Measurements from ENCODE around the gene ZNF385C.

Gene ZNF385C

DNA sequence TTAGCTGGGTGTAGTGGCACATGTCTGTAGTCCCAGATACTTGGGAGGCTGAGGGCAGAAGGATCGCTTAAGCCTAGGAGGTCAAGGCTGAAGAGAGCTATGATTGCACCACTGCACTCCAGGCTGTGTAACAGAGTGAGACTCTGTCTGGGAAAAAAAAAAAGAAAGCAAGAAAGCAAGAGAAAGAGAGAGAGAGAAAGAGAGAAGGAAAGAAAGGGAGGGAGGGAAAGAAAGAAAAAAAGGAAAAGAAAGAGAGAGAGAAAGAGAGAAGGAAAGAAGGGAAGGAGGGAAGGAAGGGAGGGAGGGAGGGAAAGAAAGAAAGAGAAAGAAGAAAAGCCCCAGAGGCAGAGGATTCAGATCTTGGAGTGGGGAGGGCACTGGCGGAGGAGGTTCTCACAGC lies 7.7 kb upstream of the ZNF385C start:
- TF ChIP-seq, protein P1, sequence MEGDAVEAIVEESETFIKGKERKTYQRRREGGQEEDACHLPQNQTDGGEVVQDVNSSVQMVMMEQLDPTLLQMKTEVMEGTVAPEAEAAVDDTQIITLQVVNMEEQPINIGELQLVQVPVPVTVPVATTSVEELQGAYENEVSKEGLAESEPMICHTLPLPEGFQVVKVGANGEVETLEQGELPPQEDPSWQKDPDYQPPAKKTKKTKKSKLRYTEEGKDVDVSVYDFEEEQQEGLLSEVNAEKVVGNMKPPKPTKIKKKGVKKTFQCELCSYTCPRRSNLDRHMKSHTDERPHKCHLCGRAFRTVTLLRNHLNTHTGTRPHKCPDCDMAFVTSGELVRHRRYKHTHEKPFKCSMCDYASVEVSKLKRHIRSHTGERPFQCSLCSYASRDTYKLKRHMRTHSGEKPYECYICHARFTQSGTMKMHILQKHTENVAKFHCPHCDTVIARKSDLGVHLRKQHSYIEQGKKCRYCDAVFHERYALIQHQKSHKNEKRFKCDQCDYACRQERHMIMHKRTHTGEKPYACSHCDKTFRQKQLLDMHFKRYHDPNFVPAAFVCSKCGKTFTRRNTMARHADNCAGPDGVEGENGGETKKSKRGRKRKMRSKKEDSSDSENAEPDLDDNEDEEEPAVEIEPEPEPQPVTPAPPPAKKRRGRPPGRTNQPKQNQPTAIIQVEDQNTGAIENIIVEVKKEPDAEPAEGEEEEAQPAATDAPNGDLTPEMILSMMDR (IDR thresholded peaks at IDR 0.05; ENCODE audit: low read depth, low read length) = no peak
- no peak for DNase-seq (ENCODE audit: low read depth in 2 of 2)
- H3K4me3 ChIP-seq (replicated peaks in 1 of 2; ENCODE audit: low read depth in 2 of 2, low read length in 2 of 2) = no peak overlapping the region

GRCh38 chr17:42104264-42104663 lies 6.0 kb upstream of the ZNF385C start:
- DNase-seq (ENCODE audit: low read depth in 2 of 2) = no peak
- TF ChIP-seq, protein P1 (IDR thresholded peaks at IDR 0.05; ENCODE audit: low read depth, low read length) = no peak
- no peak overlapping the region for H3K4me3 ChIP-seq (replicated peaks in 1 of 2; ENCODE audit: low read depth in 2 of 2, low read length in 2 of 2)

GRCh38 chr17:42103221-42103954 lies 5.1 kb upstream of the ZNF385C start:
- TF ChIP-seq, protein P1 (IDR thresholded peaks at IDR 0.05; ENCODE audit: low read depth, low read length) = no peak
- DNase-seq (ENCODE audit: low read depth in 2 of 2) = no peak
- no peak overlapping the region for H3K4me3 ChIP-seq (replicated peaks in 1 of 2; ENCODE audit: low read depth in 2 of 2, low read length in 2 of 2)

DNA sequence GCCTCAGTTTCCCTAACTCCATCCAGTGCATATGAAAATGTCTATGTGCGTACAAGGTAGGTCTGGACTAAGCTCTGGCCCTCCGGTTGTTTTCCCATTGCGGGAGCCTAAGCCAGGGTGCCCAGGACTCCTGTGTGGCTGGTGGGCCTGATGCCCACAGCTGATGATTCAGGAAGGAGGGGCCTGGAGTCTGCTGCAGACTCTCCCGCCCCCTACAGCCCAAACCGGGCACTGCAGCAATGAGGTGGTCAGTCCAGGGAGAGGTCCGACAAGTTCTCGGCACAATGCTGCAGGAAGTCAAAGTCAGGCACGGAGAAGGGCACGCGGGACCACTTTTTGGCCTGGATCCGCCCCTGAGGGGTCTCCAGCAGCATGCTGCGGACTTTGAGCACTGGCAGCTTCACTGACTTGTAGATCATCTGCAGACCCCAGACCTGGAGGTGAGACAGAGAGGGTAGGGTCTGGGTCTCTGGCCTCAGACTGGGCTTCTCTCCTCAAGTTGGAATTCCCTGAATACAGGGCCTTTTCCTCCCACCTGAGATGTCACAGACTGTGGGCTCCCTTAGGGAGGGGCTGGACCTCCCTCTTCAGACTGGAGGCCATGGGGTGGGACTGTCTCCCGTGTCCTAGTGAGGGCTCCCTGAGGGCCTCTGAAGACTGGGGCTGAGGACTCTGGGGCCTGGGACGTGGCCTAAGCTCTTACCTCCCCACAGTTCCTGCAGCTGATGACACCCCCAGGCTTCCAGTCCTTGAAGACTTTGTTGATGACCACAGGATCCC lies 3.4 kb upstream of the ZNF385C start:
- DNase-seq (ENCODE audit: low read depth in 2 of 2) = peak; percentile 79
- H3K4me3 ChIP-seq (replicated peaks in 1 of 2; ENCODE audit: low read depth in 2 of 2, low read length in 2 of 2) = no peak overlapping the region
- TF ChIP-seq, protein P1 (IDR thresholded peaks at IDR 0.05; ENCODE audit: low read depth, low read length) = peak; percentile 98

DNA sequence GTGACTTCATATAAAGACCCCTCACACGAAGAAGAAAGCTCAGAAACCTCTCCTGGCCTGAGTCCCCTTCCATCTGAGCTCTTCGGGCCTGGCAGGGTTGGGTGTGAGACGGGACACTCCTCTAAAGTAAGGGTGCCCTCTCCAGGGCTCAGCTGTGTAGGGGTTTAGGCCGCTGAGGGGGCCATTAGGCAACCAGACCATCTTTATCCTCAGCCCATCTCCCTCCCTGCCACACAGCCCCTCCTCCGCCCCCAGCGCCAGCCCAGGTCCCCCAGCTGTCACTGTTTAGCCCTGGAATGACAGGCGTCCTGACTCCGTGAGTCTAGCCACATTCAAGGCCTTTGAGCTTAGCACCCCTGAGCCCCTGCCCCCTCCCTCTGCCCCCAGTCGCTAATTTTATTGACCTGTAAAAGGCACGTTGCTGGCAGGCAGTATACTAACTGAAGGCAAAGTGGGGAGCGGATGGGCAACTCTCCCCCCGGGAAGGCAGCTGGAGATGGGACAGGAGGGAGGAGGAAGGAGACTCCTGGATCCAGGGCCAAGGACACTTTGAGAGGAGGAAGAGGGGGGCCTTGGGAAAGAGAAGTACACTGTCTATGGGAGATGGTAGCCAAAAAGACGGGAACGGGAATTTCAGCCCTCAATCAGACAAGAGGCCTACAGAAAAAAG lies 592 bp upstream of the ZNF385C start:
- TF ChIP-seq, protein P1 (IDR thresholded peaks at IDR 0.05; ENCODE audit: low read depth, low read length) = no peak
- no peak overlapping the region for H3K4me3 ChIP-seq (replicated peaks in 1 of 2; ENCODE audit: low read depth in 2 of 2, low read length in 2 of 2)
- no peak for DNase-seq (ENCODE audit: low read depth in 2 of 2)

DNA sequence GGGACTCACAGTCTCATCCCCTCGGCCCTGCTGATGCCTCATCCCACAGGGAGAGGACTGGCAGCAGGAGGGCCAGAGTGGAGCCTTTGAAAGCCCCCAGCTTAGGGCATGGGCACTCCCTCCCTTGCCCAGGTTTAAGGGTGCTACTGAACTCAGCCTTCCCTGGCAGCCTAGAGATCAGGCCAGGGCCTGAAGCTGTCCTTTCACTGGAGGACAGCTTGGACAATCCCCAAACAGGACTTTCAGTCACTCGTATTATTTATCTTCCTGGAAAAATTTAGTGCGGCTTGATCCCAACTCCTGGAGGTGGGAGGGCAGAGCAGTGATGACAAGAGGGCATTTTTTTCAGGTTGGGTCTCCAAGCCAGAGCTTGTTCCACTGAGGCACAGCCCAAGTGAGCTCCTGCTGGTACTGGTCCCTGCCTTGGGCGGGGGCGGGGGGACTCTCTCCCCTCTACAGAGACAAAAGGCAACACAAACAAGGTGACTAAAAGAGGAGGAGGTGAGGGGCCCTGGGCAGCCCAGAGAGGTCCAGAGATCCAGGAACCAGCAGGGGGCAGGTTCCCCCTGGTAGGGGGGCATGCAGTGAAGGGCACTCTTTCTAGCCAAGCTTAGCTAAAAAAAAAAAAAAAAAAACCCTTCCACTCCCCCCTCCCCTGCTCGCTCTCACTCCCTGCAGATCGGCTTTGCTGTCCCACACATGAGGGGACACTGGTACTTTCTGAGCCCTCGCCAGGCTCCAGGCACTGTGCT lies 1.7 kb downstream of the ZNF385C start:
- DNase-seq (ENCODE audit: low read depth in 2 of 2) = no peak
- TF ChIP-seq, protein P1 (IDR thresholded peaks at IDR 0.05; ENCODE audit: low read depth, low read length) = no peak
- no peak overlapping the region for H3K4me3 ChIP-seq (replicated peaks in 1 of 2; ENCODE audit: low read depth in 2 of 2, low read length in 2 of 2)

All from cardiac fibroblast (primary cell).